ENCODE data around the gene CLCN7. TPM values are rescaled to one million over a fixed set of nuclear protein-coding genes. Genes with fewer than 3 reads are reported as not detected.

Gene CLCN7
- total RNA-seq, 1 experiment from 2014 or later, result 8.9 TPM

GRCh38 chr16:1397779-1398178 is 77.0 kb downstream of the CLCN7 start:
- H3K4me3 ChIP-seq (ENCODE audit: low read length), result no peak overlapping the region
- no peak overlapping the region for H2AFZ ChIP-seq (ENCODE audit: low read length)
- H3K36me3 ChIP-seq (ENCODE audit: insufficient read depth, low read length), result no peaks in the 10 kb centered on the region
- H3K9ac ChIP-seq (ENCODE audit: low read length), result no peak overlapping the region
- H3K9me3 ChIP-seq (ENCODE audit: low read length), result no peaks in the 10 kb centered on the region
- H3K4me1 ChIP-seq (ENCODE audit: low read length), result no peaks in the 10 kb centered on the region
- H4K20me1 ChIP-seq (ENCODE audit: insufficient read depth, low read depth, low read length), result no peaks in the 10 kb centered on the region
- no peak overlapping the region for H3K27ac ChIP-seq (ENCODE audit: low read length)
- H3K27me3 ChIP-seq (ENCODE audit: low read length), result no peaks in the 10 kb centered on the region
- DNase-seq, result no peak
- no peak overlapping the region for H3K4me2 ChIP-seq (ENCODE audit: low read depth, low read length, poor library complexity, severe bottlenecking)
- H3K9me2 ChIP-seq (replicated peaks; ENCODE audit: insufficient read depth, low read length), result no peaks in the 10 kb centered on the region
- H3K79me2 ChIP-seq (ENCODE audit: low read length), result no peaks in the 10 kb centered on the region

- Histone ChIP-seq H3K4me1 (ENCODE audit: low read length) (no peaks in the 10 kb centered on the region), H3K27ac (ENCODE audit: low read length) (no peak overlapping the region), H3K9ac (ENCODE audit: low read length) (no peak overlapping the region), H4K20me1 (ENCODE audit: insufficient read depth, low read depth, low read length) (no peaks in the 10 kb centered on the region), H3K36me3 (ENCODE audit: insufficient read depth, low read length) (no peaks in the 10 kb centered on the region), H3K9me2 (replicated peaks; ENCODE audit: insufficient read depth, low read length) (no peaks in the 10 kb centered on the region), H2AFZ (ENCODE audit: low read length) (no peak overlapping the region), H3K9me3 (ENCODE audit: low read length) (no peaks in the 10 kb centered on the region), H3K79me2 (ENCODE audit: low read length) (no peaks in the 10 kb centered on the region), H3K27me3 (ENCODE audit: low read length) (no peaks in the 10 kb centered on the region), H3K4me3 (ENCODE audit: low read length) (no peak overlapping the region), H3K4me2 (ENCODE audit: low read depth, low read length, poor library complexity, severe bottlenecking) (no peak overlapping the region)
- no peak for DNase-seq
Measured at GRCh38 chr16:1395444-1396031, 79.3 kb downstream of the CLCN7 start.

Other genes with a start within 250 kb of the CLCN7 start
- gene TPSG1, start 249.8 kb downstream of the CLCN7 start, total RNA-seq (2014; rRNA removed; shearing (Covaris generic); ENCODE audit: low replicate concordance), result not detected in 2 replicates
- gene TPSB2, start 244.8 kb downstream of the CLCN7 start, total RNA-seq (2014; rRNA removed; shearing (Covaris generic); ENCODE audit: low replicate concordance), result not detected in 2 replicates
- gene TPSAB1, start 234.3 kb downstream of the CLCN7 start, total RNA-seq (2014; rRNA removed; shearing (Covaris generic); ENCODE audit: low replicate concordance), result not detected in 2 replicates
- gene TPSD1, start 219.0 kb downstream of the CLCN7 start, total RNA-seq (2014; rRNA removed; shearing (Covaris generic); ENCODE audit: low replicate concordance), result not detected in 2 replicates
- 53.7 and 78.1 TPM in 2 replicates for gene UBE2I, start 165.4 kb downstream of the CLCN7 start, total RNA-seq (2014; rRNA removed; shearing (Covaris generic); ENCODE audit: low replicate concordance)
- 0.18 TPM in 1 of 2 replicates, not detected in the other for gene BAIAP3, start 141.4 kb downstream of the CLCN7 start, total RNA-seq (2014; rRNA removed; shearing (Covaris generic); ENCODE audit: low replicate concordance)
- 20.1 and 70.0 TPM in 2 replicates for gene TSR3, start 123.2 kb downstream of the CLCN7 start, total RNA-seq (2014; rRNA removed; shearing (Covaris generic); ENCODE audit: low replicate concordance)
- gene GNPTG, start 123.1 kb downstream of the CLCN7 start, total RNA-seq (2014; rRNA removed; shearing (Covaris generic); ENCODE audit: low replicate concordance), result 19.6 and 39.1 TPM in 2 replicates
- 9.8 and 20.8 TPM in 2 replicates for gene UNKL, start 60.3 kb downstream of the CLCN7 start, total RNA-seq (2014; rRNA removed; shearing (Covaris generic); ENCODE audit: low replicate concordance)
- 19.0 and 22.2 TPM in 2 replicates for gene UQCC4, start 54.3 kb downstream of the CLCN7 start, total RNA-seq (2014; rRNA removed; shearing (Covaris generic); ENCODE audit: low replicate concordance)
- not detected in 2 replicates for gene PERCC1, start 44.0 kb downstream of the CLCN7 start, total RNA-seq (2014; rRNA removed; shearing (Covaris generic); ENCODE audit: low replicate concordance)
- gene CCDC154, start 30.5 kb downstream of the CLCN7 start, total RNA-seq (2014; rRNA removed; shearing (Covaris generic); ENCODE audit: low replicate concordance), result 0.11 TPM in 1 of 2 replicates, not detected in the other
- not detected in 2 replicates for gene PTX4, start 13.9 kb upstream of the CLCN7 start, total RNA-seq (2014; rRNA removed; shearing (Covaris generic); ENCODE audit: low replicate concordance)
- gene TELO2, start 18.3 kb upstream of the CLCN7 start, total RNA-seq (2014; rRNA removed; shearing (Covaris generic); ENCODE audit: low replicate concordance), result 8.7 and 22.0 TPM in 2 replicates
- gene TMEM204, start 58.6 kb upstream of the CLCN7 start, total RNA-seq (2014; rRNA removed; shearing (Covaris generic); ENCODE audit: low replicate concordance), result not detected in 2 replicates
- gene IFT140, start 137.0 kb upstream of the CLCN7 start, total RNA-seq (2014; rRNA removed; shearing (Covaris generic); ENCODE audit: low replicate concordance), result 13.6 and 16.1 TPM in 2 replicates
- 7.6 TPM in 2 replicates for gene CRAMP1, start 137.3 kb upstream of the CLCN7 start, total RNA-seq (2014; rRNA removed; shearing (Covaris generic); ENCODE audit: low replicate concordance)
- gene JPT2, start 203.3 kb upstream of the CLCN7 start, total RNA-seq (2014; rRNA removed; shearing (Covaris generic); ENCODE audit: low replicate concordance), result 26.2 and 35.6 TPM in 2 replicates
- gene MAPK8IP3, start 231.2 kb upstream of the CLCN7 start, total RNA-seq (2014; rRNA removed; shearing (Covaris generic); ENCODE audit: low replicate concordance), result 59.2 and 82.4 TPM in 2 replicates

Measured in Karpas-422 (cell line).